SK-N-SH (cell line): ENCODE measurements around the gene HYAL2. TPM values are rescaled to one million over a fixed set of nuclear protein-coding genes. Genes with fewer than 3 reads are reported as not detected.

Experiments
- CTCF ChIA-PET: fragments of 300-600, 350-600 bp; formaldehyde crosslinking; extraction: SDS; loops from one replicate; lab custom pipeline; 2021; lab: Yijun Ruan, JAX
- POLR2A ChIA-PET: fragments of 350-600 bp; sonication (Branson Sonifier 250); formaldehyde crosslinking; extraction: SDS; loops from one replicate; lab custom pipeline; 2020; ENCODE audit warnings: antibody characterized with exemption, inconsistent platforms; lab: Yijun Ruan, JAX
- DNase-seq: peaks from one replicate; pipeline ENCODE4 v3.0.0; 2012
- H2AFZ ChIP-seq: fragments of 200-600 bp; sonication (generic); 2 replicates; pipeline ENCODE4 v1.8.1; 2016; ENCODE audit warnings: antibody characterized with exemption, mild to moderate bottlenecking, low read depth
- H3F3A ChIP-seq: fragments of 200-600 bp; sonication (generic); replicated peaks from 2 replicates; pipeline ENCODE3; 2016; ENCODE audit warnings: antibody characterized with exemption, mild to moderate bottlenecking; ENCODE audit not compliant: insufficient read depth
- H3K27ac ChIP-seq, 2 experiments: fragments of 200-500 bp in 1 of 2; fragments of 200-600 bp in 1 of 2; sonication (Bioruptor generic) in 1 of 2; sonication (generic), shearing (Covaris generic) in 1 of 2; 2 replicates each; pipeline versions ENCODE4 v1.5.1 to v1.6.1; 2014 to 2016; ENCODE audit warnings: low read depth in 2 of 2, inconsistent platforms in 1 of 2, low read length in 1 of 2, mild to moderate bottlenecking in 1 of 2, mixed read lengths in 1 of 2
- H3K27me3 ChIP-seq: fragments of 200-600 bp; sonication (generic), shearing (Covaris generic); 2 replicates; pipeline ENCODE4 v1.6.1; 2016; ENCODE audit warnings: mixed run types; ENCODE audit not compliant: insufficient read depth
- H3K36me3 ChIP-seq, 2 experiments: fragments of 200-500 bp in 1 of 2; fragments of 200-600 bp in 1 of 2; sonication (Bioruptor generic) in 1 of 2; sonication (generic) in 1 of 2; replicated peaks in 1 of 2; 2 replicates each; pipeline versions ENCODE3 to v1.5.1; 2014 to 2016; ENCODE audit warnings: low read length in 1 of 2, mild to moderate bottlenecking in 1 of 2; ENCODE audit not compliant: insufficient read depth in 2 of 2, control insufficient read depth in 1 of 2
- H3K4me1 ChIP-seq, 2 experiments: fragments of 200-500 bp in 1 of 2; fragments of 200-600 bp in 1 of 2; sonication (Bioruptor generic) in 1 of 2; sonication (generic), shearing (Covaris generic) in 1 of 2; 2 replicates each; pipeline versions ENCODE4 v1.5.1 to v1.6.1; 2014 to 2016; ENCODE audit warnings: low read depth in 1 of 2, low read length in 1 of 2, mixed run types in 1 of 2; ENCODE audit not compliant: insufficient read depth in 2 of 2, control insufficient read depth in 1 of 2
- H3K4me2 ChIP-seq: fragments of 200-600 bp; sonication (generic), shearing (Covaris generic); 2 replicates; pipeline ENCODE4 v1.6.1; 2017; ENCODE audit warnings: mixed run types
- H3K4me3 ChIP-seq, 2 experiments: fragments of 200-500 bp in 1 of 2; fragments of 200-600 bp in 1 of 2; sonication (Bioruptor generic) in 1 of 2; sonication (generic), shearing (Covaris generic) in 1 of 2; 2 replicates each; pipeline versions ENCODE4 v1.5.1 to v1.8.1; 2014 to 2016; ENCODE audit warnings: low read depth in 2 of 2, inconsistent platforms in 1 of 2, low read length in 1 of 2, mild to moderate bottlenecking in 1 of 2, mixed read lengths in 1 of 2, moderate library complexity in 1 of 2
- H3K79me2 ChIP-seq: fragments of 200-600 bp; sonication (generic); 2 replicates; pipeline ENCODE4 v1.8.1; 2017; ENCODE audit warnings: mild to moderate bottlenecking; ENCODE audit not compliant: insufficient read depth
- H3K9ac ChIP-seq: fragments of 200-600 bp; sonication (generic); 2 replicates; pipeline ENCODE4 v1.6.1; 2017; ENCODE audit warnings: mixed run types
- H3K9me2 ChIP-seq: fragments of 200-600 bp; sonication (generic); 2 replicates; pipeline ENCODE4 v1.6.1; 2017; ENCODE audit warnings: mixed run types
- H3K9me3 ChIP-seq: fragments of 200-600 bp; sonication (generic); 2 replicates; pipeline ENCODE4 v1.6.1; 2017; ENCODE audit warnings: mixed run types, mild to moderate bottlenecking, moderate library complexity
- H4K20me1 ChIP-seq: fragments of 200-600 bp; sonication (generic); 2 replicates; pipeline ENCODE4 v1.6.1; 2017; ENCODE audit warnings: mild to moderate bottlenecking, mixed run types; ENCODE audit not compliant: insufficient read depth
- NRF1 ChIP-seq: IDR thresholded peaks from 2 replicates; pipeline ENCODE4 v1.6.1; 2012; ENCODE audit warnings: low read depth, mild to moderate bottlenecking, low read length
- RFX5 ChIP-seq: IDR thresholded peaks from 2 replicates; pipeline ENCODE4 v1.6.1; 2012; ENCODE audit warnings: mild to moderate bottlenecking, improper control_type of control experiment, low read length
- RXRA ChIP-seq: IDR thresholded peaks from 2 replicates; pipeline ENCODE4 v1.4.0; 2012; ENCODE audit warnings: low read depth, mild to moderate bottlenecking, borderline replicate concordance
- SIN3A ChIP-seq: IDR thresholded peaks from 2 replicates; pipeline ENCODE4 v1.6.1; 2012; ENCODE audit warnings: low read depth, mild to moderate bottlenecking, low read length, moderate library complexity, borderline replicate concordance
- TCF12 ChIP-seq: IDR thresholded peaks from 2 replicates; pipeline ENCODE4 v1.4.0; 2012
- WGBS: methylation state at CpG from one replicate; pipeline ENCODE4 v1.1.6; 2017; ENCODE audit warnings: low lambda C conversion rate; 5-methylcytosine and 5-hydroxymethylcytosine counted together
- polyA plus RNA-seq, 3 experiments: library from polyadenylated mRNA; depleted of rRNA; stranded (reverse); fragments of >200 nt; gene quantifications; 2 replicates each; pipeline ENCODE4 v1.2.3, GENCODE V29; 2012
- TF ChIP-seq, protein P1 (sequence below): fragments of 150-350 bp; IDR thresholded peaks from 2 replicates; pipeline ENCODE4 v1.6.1; 2017; ENCODE audit warnings: antibody characterized with exemption, low read length, low read depth, borderline replicate concordance
- TF ChIP-seq, protein P2 (sequence below): IDR thresholded peaks from 2 replicates; pipeline ENCODE4 v1.6.1; 2012; ENCODE audit warnings: mild to moderate bottlenecking, low read depth, low read length, moderate library complexity
- TF ChIP-seq, protein P3 (sequence below): IDR thresholded peaks from 2 replicates; pipeline ENCODE4; 2012
- TF ChIP-seq, protein P4 (sequence below): fragments of 150-350 bp; IDR thresholded peaks from 2 replicates; pipeline ENCODE4 v1.6.1; 2016; ENCODE audit warnings: mild to moderate bottlenecking, low read depth, low read length

Gene HYAL2
- polyA plus RNA-seq, 1 of the 3 experiments (the other 2 are of a cell fraction): 135 TPM

DNA sequence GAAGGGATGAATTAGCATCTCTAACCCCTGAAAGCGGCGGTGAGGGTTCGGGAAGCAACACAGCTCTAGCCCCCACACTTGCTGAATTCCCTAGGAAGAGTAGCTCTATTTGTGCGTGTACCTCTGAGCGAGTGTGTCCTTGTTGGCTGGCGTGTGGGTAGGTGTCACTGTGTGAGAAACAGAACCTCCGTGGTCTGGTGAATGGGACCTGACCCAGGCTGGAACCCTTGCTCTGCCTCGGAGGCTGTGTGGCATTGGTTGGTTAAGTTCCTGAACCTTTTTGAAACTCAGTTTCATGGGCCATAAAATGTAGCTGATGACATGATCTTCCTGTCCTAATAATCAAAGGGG, 37.2 kb upstream of the HYAL2 start:
- Histone ChIP-seq H3K4me1 (peaks cover 8 to 49% of the 10 kb centered on the region in 2 experiments; a peak in 2 of 4 replicates), H3K36me3 (peaks cover 18 to 28% of the 10 kb centered on the region in 2 experiments), H4K20me1 (peaks cover 40% of the 10 kb centered on the region), H3K9ac (no peak overlapping the region), H3K27me3 (no peaks in the 10 kb centered on the region), H3K79me2 (peaks cover 46% of the 10 kb centered on the region), H3K4me2 (peak overlapping the region; percentile 94), H3F3A (no peaks in the 10 kb centered on the region), H3K4me3 (peak overlapping the region; percentile 77 to 95; a peak in 3 of 4 replicates), H2AFZ (peak overlapping the region; percentile 92), H3K9me2 (no peaks in the 10 kb centered on the region), H3K27ac (peak overlapping the region in 1 of 2 experiments; percentile 76; a peak in 2 of 4 replicates), H3K9me3 (no peaks in the 10 kb centered on the region)
- DNase-seq: no peak
- TF ChIP-seq RFX5 (no peak), SIN3A (no peak), TCF12 (no peak), NRF1 (no peak), RXRA (no peak)
- TF ChIP-seq, protein P1, sequence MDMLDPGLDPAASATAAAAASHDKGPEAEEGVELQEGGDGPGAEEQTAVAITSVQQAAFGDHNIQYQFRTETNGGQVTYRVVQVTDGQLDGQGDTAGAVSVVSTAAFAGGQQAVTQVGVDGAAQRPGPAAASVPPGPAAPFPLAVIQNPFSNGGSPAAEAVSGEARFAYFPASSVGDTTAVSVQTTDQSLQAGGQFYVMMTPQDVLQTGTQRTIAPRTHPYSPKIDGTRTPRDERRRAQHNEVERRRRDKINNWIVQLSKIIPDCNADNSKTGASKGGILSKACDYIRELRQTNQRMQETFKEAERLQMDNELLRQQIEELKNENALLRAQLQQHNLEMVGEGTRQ: no peak
- TF ChIP-seq, protein P2, sequence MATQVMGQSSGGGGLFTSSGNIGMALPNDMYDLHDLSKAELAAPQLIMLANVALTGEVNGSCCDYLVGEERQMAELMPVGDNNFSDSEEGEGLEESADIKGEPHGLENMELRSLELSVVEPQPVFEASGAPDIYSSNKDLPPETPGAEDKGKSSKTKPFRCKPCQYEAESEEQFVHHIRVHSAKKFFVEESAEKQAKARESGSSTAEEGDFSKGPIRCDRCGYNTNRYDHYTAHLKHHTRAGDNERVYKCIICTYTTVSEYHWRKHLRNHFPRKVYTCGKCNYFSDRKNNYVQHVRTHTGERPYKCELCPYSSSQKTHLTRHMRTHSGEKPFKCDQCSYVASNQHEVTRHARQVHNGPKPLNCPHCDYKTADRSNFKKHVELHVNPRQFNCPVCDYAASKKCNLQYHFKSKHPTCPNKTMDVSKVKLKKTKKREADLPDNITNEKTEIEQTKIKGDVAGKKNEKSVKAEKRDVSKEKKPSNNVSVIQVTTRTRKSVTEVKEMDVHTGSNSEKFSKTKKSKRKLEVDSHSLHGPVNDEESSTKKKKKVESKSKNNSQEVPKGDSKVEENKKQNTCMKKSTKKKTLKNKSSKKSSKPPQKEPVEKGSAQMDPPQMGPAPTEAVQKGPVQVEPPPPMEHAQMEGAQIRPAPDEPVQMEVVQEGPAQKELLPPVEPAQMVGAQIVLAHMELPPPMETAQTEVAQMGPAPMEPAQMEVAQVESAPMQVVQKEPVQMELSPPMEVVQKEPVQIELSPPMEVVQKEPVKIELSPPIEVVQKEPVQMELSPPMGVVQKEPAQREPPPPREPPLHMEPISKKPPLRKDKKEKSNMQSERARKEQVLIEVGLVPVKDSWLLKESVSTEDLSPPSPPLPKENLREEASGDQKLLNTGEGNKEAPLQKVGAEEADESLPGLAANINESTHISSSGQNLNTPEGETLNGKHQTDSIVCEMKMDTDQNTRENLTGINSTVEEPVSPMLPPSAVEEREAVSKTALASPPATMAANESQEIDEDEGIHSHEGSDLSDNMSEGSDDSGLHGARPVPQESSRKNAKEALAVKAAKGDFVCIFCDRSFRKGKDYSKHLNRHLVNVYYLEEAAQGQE: no peak
- TF ChIP-seq, protein P3, sequence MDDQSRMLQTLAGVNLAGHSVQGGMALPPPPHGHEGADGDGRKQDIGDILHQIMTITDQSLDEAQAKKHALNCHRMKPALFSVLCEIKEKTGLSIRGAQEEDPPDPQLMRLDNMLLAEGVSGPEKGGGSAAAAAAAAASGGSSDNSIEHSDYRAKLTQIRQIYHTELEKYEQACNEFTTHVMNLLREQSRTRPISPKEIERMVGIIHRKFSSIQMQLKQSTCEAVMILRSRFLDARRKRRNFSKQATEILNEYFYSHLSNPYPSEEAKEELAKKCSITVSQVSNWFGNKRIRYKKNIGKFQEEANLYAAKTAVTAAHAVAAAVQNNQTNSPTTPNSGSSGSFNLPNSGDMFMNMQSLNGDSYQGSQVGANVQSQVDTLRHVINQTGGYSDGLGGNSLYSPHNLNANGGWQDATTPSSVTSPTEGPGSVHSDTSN: no peak
- TF ChIP-seq, protein P4, sequence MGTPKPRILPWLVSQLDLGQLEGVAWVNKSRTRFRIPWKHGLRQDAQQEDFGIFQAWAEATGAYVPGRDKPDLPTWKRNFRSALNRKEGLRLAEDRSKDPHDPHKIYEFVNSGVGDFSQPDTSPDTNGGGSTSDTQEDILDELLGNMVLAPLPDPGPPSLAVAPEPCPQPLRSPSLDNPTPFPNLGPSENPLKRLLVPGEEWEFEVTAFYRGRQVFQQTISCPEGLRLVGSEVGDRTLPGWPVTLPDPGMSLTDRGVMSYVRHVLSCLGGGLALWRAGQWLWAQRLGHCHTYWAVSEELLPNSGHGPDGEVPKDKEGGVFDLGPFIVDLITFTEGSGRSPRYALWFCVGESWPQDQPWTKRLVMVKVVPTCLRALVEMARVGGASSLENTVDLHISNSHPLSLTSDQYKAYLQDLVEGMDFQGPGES: no peak
- WGBS: 25% methylated on average over 8 of the region's 8 CpGs
- ChIA-PET CTCF (interaction anchor here (0.8 to 0.9 kb wide), 2 partner anchors 29 to 31 kb away, joined by 3 read pairs; no protein-coding TSS in a partner anchor), POLR2A (interaction anchor here (0.9 to 1.6 kb wide), 4 partner anchors 8 to 71 kb away, joined by 3 to 11 read pairs (median 4); partner anchors contain the start of genes CYB561D2 and NPRL2)
